ENCODE results near the gene COQ9.
"Not testable (repeated sequence)": the region's sequence is repeated elsewhere in the genome, so short reads cannot be mapped to it uniquely, and the experiment has no call there.

- not testable (repeated sequence) for TF ChIP-seq CTCF (conservative IDR thresholded peaks at IDR 0.05 in 1 of 2, IDR thresholded peaks at IDR 0.05 in 1 of 2; ENCODE audit: low read depth in 1 of 2, low read length in 2 of 2); EZH2 (IDR thresholded peaks at IDR 0.05; ENCODE audit: low read length, missing control alignments)
Observed at GRCh38 chr16:57499941-57500340, 52.7 kb downstream of the COQ9 start.

All from fibroblast of lung (primary cell).